K562 (cell line): ENCODE measurements around the gene IQCN.

Experiments used
- CBX2 ChIP-seq: fragments of 200-600 bp; sonication (generic); IDR thresholded peaks from one replicate; pipeline ENCODE4 v1.6.1; 2012; ENCODE audit warnings: mild to moderate bottlenecking, low read length, inconsistent platforms; ENCODE audit not compliant: insufficient read depth, poor library complexity, severe bottlenecking
- ELF4 ChIP-seq: fragments of 450-650 bp; formaldehyde crosslinking; IDR thresholded peaks from 2 replicates; pipeline ENCODE4 v1.4.0; 2022; ENCODE audit warnings: missing genetic modification characterization
- ESRRA ChIP-seq: fragments of 450-650 bp; IDR thresholded peaks from 2 replicates; pipeline ENCODE4 v1.6.1; 2014; ENCODE audit warnings: low read depth, mild to moderate bottlenecking, moderate library complexity, borderline replicate concordance
- ZBTB8A ChIP-seq: fragments of 450-650 bp; IDR thresholded peaks from 2 replicates; pipeline ENCODE4 v1.6.1; 2018; ENCODE audit warnings: mild to moderate bottlenecking, moderate library complexity; ENCODE audit not compliant: partially characterized antibody
- TF ChIP-seq, protein P1 (sequence below): sonication (generic); formaldehyde crosslinking; IDR thresholded peaks from 2 replicates; pipeline ENCODE4 v1.8.0; 2022; ENCODE audit warnings: missing genetic modification reagents, mild to moderate bottlenecking, borderline replicate concordance

DNA sequence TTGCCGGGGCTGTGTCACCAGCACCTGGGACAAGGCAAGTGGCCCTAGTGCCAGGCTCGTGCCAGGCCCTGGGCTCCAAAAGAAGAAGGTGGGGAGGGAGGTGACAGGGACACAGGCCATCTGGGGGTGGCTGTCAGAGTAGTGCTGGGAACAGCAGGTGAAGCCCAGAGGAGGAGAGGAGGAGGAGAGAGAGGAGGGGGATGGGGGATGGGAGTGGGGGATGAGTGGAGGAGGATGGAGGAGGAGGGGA lies 29.9 kb upstream of the IQCN start:
- no peak for TF ChIP-seq ELF4 (CRISPR knock-in tag)
- TF ChIP-seq CBX2: no peak
- no peak for TF ChIP-seq ESRRA
- no peak for TF ChIP-seq ZBTB8A
- TF ChIP-seq, protein P1, sequence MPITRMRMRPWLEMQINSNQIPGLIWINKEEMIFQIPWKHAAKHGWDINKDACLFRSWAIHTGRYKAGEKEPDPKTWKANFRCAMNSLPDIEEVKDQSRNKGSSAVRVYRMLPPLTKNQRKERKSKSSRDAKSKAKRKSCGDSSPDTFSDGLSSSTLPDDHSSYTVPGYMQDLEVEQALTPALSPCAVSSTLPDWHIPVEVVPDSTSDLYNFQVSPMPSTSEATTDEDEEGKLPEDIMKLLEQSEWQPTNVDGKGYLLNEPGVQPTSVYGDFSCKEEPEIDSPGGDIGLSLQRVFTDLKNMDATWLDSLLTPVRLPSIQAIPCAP: no peak
